Vagina (tissue), 2 donors: ENCODE results near the gene GAMT. TPM values are rescaled to one million over a fixed set of nuclear protein-coding genes. Genes with fewer than 3 reads are reported as not detected.

Experiments
- DNase-seq, 2 donors: peaks; one replicate each; pipeline ENCODE4 v3.0.0-alpha.2; 2017; ENCODE audit errors: extremely low spot score in 2 of 2
- H3K27ac ChIP-seq: fragments of 200-600 bp; sonication (generic); one replicate; pipeline ENCODE4 v1.5.1; 2019
- H3K27me3 ChIP-seq: fragments of 200-600 bp; sonication (generic); one replicate; pipeline ENCODE4 v1.5.1; 2019
- H3K36me3 ChIP-seq, 2 donors: fragments of 200-600 bp; sonication (generic); one replicate each; pipeline ENCODE4 v1.5.1; 2017 to 2019
- H3K4me1 ChIP-seq: fragments of 200-600 bp; sonication (generic); one replicate; pipeline ENCODE4 v1.5.1; 2019
- H3K4me3 ChIP-seq, 2 donors: fragments of 200-600 bp; sonication (generic); 1 replicate in 1 of 2; 2 replicates in 1 of 2; pipeline ENCODE4 v1.5.1; 2016 to 2019
- H3K9me3 ChIP-seq: fragments of 200-600 bp; sonication (generic); one replicate; pipeline ENCODE4 v1.5.1; 2019
- CTCF ChIP-seq, 3 experiments: fragments of 450-650 bp in 2 of 3; fragments of 200-600 bp in 1 of 3; sonication (generic) in 1 of 3; IDR thresholded peaks; one replicate each; pipeline ENCODE4 v1.5.1; 2017 to 2019; ENCODE audit warnings: antibody characterized with exemption in 3 of 3, mild to moderate bottlenecking in 2 of 3, moderate library complexity in 2 of 3
- POLR2A ChIP-seq, 2 donors: fragments of 450-650 bp; IDR thresholded peaks; one replicate each; pipeline ENCODE4 v1.6.1; 2017; ENCODE audit warnings: antibody characterized with exemption in 2 of 2, mild to moderate bottlenecking in 2 of 2, moderate library complexity in 2 of 2
- POLR2AphosphoS5 ChIP-seq, 2 donors: sonication (generic); formaldehyde crosslinking; IDR thresholded peaks; one replicate each; pipeline ENCODE4 v1.9.0; 2017; ENCODE audit warnings: antibody characterized with exemption in 2 of 2, mild to moderate bottlenecking in 2 of 2, low read depth in 1 of 2; ENCODE audit not compliant: insufficient read depth in 1 of 2
- intact Hi-C: fragments of 100-400 bp; cut with DNase I; formaldehyde crosslinking; loops from one replicate; pipeline ENCODE4 v1.15.1; 2023
- total RNA-seq: library from RNA; depleted of rRNA; stranded (reverse); fragments of >200 nt; gene quantifications from one replicate; pipeline ENCODE4 v1.2.3, GENCODE V29; 2016

The GAMT gene
- total RNA-seq, 1 donor from 2014 or later = 29.0 TPM

GRCh38 chr19:1394252-1395193 is 6.8 kb downstream of the GAMT start:
- no peaks in the 10 kb centered on the region for H3K27me3 ChIP-seq
- no peak overlapping the region for H3K4me3 ChIP-seq
- TF ChIP-seq POLR2A (IDR thresholded peaks at IDR 0.05) = no peak
- no peak for TF ChIP-seq POLR2AphosphoS5 (IDR thresholded peaks at IDR 0.05; ENCODE audit: insufficient read depth in 1 of 2, low read depth in 1 of 2)
- TF ChIP-seq CTCF (IDR thresholded peaks at IDR 0.05) = no peak
- intact Hi-C loops = no loop called here
- H3K4me1 ChIP-seq = peaks cover 34% of the 10 kb centered on the region
- no peak overlapping the region for H3K27ac ChIP-seq
- DNase-seq = no peak
- H3K36me3 ChIP-seq = peaks cover 0 to 24% of the 10 kb centered on the region in 2 donors
- H3K9me3 ChIP-seq = no peaks in the 10 kb centered on the region

GRCh38 chr19:1393841-1394240 is 7.5 kb downstream of the GAMT start:
- Histone ChIP-seq H3K27ac (no peak overlapping the region), H3K4me1 (peaks cover 34% of the 10 kb centered on the region), H3K27me3 (no peaks in the 10 kb centered on the region), H3K4me3 (no peak overlapping the region), H3K36me3 (peaks cover 0 to 31% of the 10 kb centered on the region in 2 donors), H3K9me3 (no peaks in the 10 kb centered on the region)
- intact Hi-C loops = no loop called here
- TF ChIP-seq CTCF (IDR thresholded peaks at IDR 0.05) (no peak), POLR2AphosphoS5 (IDR thresholded peaks at IDR 0.05; ENCODE audit: insufficient read depth in 1 of 2, low read depth in 1 of 2) (no peak), POLR2A (IDR thresholded peaks at IDR 0.05) (no peak)
- no peak for DNase-seq

- DNase-seq = no peak
- no peak overlapping the region for H3K4me3 ChIP-seq
- H3K27me3 ChIP-seq = no peaks in the 10 kb centered on the region
- H3K36me3 ChIP-seq = peaks cover 0 to 39% of the 10 kb centered on the region in 2 donors
- no peak overlapping the region for H3K27ac ChIP-seq
- intact Hi-C loops = no loop called here
- peaks cover 34% of the 10 kb centered on the region for H3K4me1 ChIP-seq
- TF ChIP-seq POLR2AphosphoS5 (IDR thresholded peaks at IDR 0.05; ENCODE audit: insufficient read depth in 1 of 2, low read depth in 1 of 2) = no peak
- no peak for TF ChIP-seq POLR2A (IDR thresholded peaks at IDR 0.05)
- TF ChIP-seq CTCF (IDR thresholded peaks at IDR 0.05) = no peak
- H3K9me3 ChIP-seq = no peaks in the 10 kb centered on the region
Observed at GRCh38 chr19:1392939-1393530, 8.3 kb downstream of the GAMT start.

- Histone ChIP-seq H3K4me3 (no peak overlapping the region), H3K27ac (no peak overlapping the region), H3K4me1 (peaks cover 37% of the 10 kb centered on the region), H3K27me3 (no peaks in the 10 kb centered on the region), H3K36me3 (peaks cover 0 to 40% of the 10 kb centered on the region in 2 donors), H3K9me3 (no peaks in the 10 kb centered on the region)
- no peak for DNase-seq
- no peak for TF ChIP-seq CTCF (IDR thresholded peaks at IDR 0.05)
- TF ChIP-seq POLR2AphosphoS5 (IDR thresholded peaks at IDR 0.05; ENCODE audit: insufficient read depth in 1 of 2, low read depth in 1 of 2) = no peak
- no peak for TF ChIP-seq POLR2A (IDR thresholded peaks at IDR 0.05)
- intact Hi-C loops = no loop called here
Observed at GRCh38 chr19:1392407-1392806, 8.9 kb downstream of the GAMT start.
